A549 treated with AZD2906 at 1 μM for 4 hours (cell line): ENCODE data around the gene PSG6. TPM values are rescaled to one million over a fixed set of nuclear protein-coding genes. Genes with fewer than 3 reads are reported as not detected.

Source experiments
- total RNA-seq: library from RNA; stranded (reverse); fragments of 200-300 nt; extraction: Qiagen RNA extraction; gene quantifications from 5 replicates; pipeline ENCODE4 v1.2.3, GENCODE V29; 2022

Gene PSG6
- total RNA-seq: 0.07 to 0.11 TPM in 2 of 5 replicates, not detected in the others

DNA sequence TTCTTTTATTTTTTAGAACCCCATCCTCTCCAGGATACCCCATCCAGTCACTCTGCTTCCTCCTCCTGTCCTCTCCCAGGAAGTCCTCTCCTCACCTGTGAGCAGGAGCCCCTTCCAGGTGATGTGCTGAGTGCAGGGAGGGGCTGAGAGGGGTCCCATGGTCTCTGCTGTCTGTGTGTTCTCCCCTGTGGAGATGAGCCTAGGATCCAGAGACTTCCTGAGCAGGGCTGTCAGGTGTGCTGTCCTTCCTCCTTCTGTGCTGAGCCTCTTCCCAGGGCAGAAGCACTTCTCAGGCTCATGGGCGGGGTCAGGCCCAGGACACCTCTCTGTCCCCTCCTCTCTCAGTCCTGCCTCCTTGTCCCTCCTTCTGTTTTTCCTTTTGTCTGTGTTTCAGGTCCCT, at the start of gene PSG6:
Gene PSG6 (minus strand): TSS at position 261 of the 400 bp plus-strand sequence. CDS start 102 bp downstream, at position 159.

GRCh38 chr19:42937107-42937506, 19.4 kb upstream of the PSG6 start, which contains the start of gene PSG7:
Gene PSG7 (minus strand): TSS chr19:42937207. CDS start chr19:42937076, 131 bp downstream.

DNA sequence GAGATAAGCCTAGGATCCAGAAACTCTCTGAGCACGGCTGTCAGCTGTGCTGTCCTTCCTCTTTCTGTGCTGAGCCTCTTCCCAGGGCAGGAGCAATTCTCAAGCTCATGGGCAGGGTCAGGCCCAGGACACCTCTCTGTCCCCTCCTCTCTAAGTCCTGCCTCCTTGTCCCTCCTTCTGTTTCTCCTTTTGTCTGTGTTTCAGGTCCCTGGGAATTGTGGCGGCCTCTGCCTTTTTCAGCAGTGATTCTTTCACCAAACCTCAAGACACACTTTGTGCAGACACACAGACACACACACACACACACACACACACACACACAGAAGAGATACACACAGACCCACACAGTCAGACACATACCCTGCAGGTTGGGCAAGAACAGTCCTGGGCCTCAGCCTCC, 38.1 kb downstream of the PSG6 start, which contains the start of gene PSG1:
Gene PSG1 (minus strand): TSS at position 101 of the 400 bp plus-strand sequence. CDS start 132 bp downstream, outside the sequence.

Other genes starting within 250 kb of the PSG6 start
- 0.07 to 0.18 TPM (median 0.13 TPM) in 4 of 5 replicates, not detected in the other for gene PSG3, start 177.4 kb downstream of the PSG6 start, total RNA-seq
- 0.08 to 0.22 TPM (median 0.14 TPM) in 5 replicates for gene PSG8, start 152.2 kb downstream of the PSG6 start, total RNA-seq
- 0.16 to 0.40 TPM (median 0.21 TPM) in 5 replicates for gene PSG1, start 38.2 kb downstream of the PSG6 start, total RNA-seq
- 0.06 to 0.11 TPM (median 0.08 TPM) in 3 of 5 replicates, not detected in the others for gene PSG7, start 19.3 kb upstream of the PSG6 start, total RNA-seq
- not detected in 5 replicates for gene PSG11, start 108.6 kb upstream of the PSG6 start, total RNA-seq
- 0.07 TPM in 1 of 5 replicates, not detected in the others for gene PSG2, start 164.8 kb upstream of the PSG6 start, total RNA-seq